CD4-positive, alpha-beta T cell treated with Interleukin-4 for 1 hour (primary cell): Measurements from ENCODE around the gene PHF21B.
"Not testable (repeated sequence)": the region's sequence is repeated elsewhere in the genome, so short reads cannot be mapped to it uniquely, and the experiment has no call there.

Source experiments
- DNase-seq, 2 donors: peaks; one replicate each; pipeline ENCODE4 v3.0.0-alpha.2; 2020 to 2022

The PHF21B gene

DNA sequence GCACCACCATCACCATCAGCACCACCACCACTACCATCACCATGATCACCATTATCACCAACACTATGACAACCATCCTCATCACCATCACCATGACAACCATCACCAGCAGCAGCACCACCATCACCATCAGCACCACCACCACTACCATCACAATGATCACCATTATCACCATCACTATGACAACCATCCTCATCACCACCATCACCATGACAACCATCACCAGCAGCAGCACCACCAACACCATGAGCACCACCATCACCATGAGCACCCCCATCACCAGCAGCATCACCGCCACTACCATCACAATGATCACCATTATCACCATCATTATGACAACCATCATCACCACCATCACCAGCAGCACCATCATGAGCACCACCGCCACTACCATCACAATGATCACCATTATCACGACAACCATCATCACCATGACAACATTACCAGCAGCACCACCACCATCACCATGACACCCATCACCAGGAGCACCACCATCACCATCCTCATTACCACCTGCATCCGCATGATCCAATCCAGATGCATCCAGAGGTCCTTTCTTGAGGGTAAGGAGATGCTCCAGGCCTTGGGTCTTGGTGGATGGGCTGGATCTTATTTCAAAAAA lies 23.8 kb downstream of the PHF21B start:
- no peak for DNase-seq

DNA sequence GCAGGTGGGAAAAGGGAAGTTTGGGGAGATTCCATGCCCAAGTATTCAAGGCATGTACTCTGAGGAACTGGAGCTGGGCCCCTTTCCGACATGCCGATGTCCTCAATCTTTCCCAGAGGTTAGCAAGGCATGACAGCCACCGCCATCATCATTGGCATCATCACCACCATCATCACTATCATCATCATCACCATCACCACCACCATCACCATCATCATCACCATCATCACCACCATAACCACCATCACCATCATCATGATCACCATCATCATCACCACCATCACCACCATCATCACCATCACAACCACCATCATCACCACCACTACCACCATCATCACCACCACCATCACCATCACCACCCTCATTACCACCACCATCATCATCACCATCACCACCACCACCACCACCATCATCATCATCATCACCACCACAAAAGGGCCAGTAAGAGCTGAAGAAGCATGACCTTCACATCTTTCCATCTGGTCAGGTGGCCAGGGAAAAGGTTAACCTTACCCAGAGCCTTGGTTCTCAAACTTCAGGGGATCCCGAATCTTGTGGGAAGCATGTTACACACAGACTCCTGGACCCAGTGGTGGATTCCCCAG lies 25.8 kb downstream of the PHF21B start:
- DNase-seq = no peak

DNA sequence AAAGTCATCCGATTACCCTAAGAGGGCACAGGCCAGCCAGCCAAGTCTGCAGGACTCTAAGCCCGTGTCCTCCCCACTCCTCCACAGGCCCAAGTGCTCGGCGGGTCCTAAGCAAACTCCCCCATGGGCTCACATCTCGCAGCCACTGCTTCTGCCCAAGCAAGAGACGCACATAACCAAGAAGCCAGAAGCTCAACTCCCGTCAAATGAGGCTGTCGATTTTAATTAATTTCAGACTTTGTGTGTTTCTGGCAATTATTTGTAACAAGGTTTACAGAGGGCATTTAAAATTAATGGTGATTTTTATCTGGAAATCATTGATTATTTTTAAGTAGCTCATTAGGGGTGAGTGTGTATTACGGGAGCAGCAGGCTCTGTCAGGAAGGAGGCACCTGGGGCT lies 27.4 kb downstream of the PHF21B start:
- DNase-seq = no peak

DNA sequence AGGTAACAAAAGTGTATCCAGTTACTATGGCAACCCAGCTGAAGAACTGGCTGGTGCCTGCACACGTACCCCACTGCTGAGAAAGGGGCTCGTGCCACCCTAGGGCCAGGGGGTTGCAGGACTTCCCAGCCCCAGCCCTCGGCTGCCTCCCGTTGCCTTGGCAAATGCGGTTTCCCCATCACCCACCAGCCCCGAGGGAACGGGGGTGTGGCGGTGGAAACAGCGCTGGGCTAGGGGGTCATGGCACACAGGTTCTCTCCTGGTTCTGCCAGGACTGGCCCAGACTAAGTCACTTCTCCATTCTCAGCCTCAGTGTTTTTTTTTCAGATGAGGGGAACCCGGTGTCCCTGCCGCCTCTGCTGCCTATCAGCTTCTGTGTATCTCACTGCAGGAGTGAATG lies 27.9 kb downstream of the PHF21B start:
- DNase-seq = no peak

DNA sequence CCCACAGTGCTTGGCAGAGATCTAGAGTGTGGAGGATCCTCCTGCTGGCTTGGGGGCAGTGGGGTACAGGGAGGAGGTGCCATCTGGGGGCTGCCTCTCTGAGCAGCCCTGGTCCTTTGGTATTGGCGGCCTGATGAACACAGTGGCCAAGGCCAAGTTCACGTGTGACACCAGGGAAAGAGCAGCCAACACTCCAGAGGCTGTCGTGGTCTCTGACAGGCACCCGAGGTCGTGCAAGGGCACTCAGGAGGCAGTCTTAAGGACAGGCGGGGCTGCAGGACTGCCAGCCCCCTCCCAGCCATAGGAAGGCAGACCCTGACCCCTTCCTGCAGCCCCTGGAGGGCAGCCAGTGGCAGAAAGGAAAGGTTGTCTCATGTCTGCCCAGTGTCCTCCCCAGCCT lies 30.7 kb downstream of the PHF21B start:
- DNase-seq = no peak

DNA sequence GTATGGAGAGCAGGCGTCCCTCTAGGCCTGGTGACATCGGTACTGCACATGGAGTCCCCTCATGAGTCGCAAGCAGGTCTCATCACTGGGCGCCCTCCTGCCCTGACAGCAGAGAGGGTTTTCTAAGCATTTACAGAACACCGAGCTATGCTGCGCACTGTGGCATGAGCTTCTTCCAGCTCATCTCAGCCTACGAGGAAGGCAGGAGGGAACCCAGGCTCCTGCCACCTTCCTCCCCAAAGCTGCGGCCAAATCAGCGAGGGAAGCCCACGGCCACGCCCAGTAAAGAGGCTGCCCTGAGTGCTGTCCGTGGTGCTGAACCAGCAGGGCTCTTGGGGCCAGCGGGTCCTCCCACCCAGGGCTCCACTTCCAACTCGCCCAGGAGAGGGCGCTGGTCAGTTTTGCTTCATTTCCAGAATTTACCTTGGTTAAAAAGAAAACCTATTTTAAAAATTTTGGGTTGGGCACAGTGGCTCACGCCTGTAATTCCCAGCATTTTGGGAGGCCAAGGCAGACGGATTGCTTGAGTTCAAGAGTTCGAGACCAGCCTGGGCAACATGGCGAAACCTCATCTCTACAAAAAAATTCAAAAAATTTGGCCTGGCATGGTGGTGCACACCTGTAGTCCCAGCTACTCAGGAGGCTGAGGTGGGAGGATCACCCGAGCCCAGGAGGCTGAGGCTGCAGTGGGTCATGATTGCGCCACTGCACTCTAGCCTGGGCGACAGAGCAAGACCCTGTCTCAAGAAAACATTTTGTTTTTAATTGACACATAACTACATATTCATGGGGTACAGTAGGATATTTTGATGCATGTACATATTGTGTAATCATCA lies 34.2 kb downstream of the PHF21B start:
- peak; percentile 33 to 43 for DNase-seq

DNA sequence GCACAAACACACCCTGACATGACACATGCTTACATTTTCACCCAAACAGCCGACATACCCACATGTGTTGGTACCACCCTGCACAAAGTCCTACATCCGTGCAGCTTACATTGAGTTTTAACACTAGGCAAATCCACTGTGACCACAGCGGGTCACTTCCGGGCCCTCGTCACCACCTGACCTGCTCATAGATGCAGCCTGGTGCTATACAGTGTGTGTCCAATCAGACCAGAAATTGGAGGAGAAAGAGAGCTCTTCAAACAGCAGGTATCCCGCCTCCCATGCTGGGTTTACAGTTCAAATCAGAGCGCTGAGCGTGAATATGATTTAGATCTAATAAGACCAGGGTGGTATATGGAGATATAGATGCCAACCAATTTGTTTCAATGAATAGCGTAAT lies 35.4 kb downstream of the PHF21B start:
- no peak for DNase-seq

DNA sequence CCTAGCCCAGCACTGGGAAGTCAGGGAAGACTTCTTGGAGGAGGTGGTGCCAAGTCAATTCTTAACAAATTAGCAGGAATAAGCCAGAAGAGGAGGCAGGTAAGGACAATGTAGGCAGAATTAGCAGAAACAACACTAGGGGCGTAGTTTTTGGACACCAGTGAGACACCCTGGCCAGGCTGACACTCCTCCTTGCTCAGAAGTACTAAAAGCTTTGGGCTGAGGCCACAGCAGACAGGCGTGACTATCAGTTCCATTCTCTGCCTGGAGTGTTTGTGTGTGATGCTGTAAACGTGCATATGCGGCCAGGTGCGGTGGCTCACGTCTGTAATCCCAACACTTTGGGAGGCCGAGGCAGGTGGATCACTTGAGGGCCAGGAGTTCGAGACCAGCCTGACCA lies 36.0 kb downstream of the PHF21B start:
- DNase-seq = no peak

DNA sequence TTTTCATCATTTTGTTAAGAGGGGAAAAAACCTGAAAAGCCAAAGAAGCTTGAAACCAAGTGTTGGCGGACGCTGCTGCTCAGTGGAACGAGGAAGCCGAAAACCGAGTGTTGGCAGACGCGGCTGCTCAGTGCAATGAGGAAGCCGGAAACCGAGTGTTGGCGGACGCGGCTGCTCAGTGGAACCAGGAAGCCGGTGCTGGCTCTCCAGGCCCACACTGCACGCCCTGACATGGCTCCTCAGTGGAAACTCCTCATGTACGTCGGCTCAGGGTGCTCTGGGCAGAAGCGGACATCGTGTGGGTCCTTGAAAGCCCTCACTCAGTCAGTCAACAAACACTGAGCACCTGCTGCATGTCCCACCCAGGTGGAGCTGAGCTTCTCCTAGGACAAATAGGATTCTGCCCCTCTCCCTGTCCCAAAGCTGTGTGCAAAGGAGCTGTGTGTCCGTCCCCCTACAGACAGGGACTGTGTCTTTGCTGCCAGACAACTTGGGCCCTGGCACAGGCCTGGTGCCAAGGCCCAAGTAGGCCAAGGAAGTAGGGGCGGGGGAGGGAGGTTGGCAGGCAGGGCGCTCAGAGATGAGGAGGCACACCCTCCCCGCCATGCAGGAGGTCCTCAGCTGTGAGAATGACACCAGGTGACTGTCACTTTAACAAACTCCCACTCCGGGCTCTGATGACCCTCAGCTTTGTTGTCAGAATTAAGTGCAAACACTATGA lies 37.3 kb downstream of the PHF21B start:
- peak in 1 of 2 donors; percentile 14 for DNase-seq

DNA sequence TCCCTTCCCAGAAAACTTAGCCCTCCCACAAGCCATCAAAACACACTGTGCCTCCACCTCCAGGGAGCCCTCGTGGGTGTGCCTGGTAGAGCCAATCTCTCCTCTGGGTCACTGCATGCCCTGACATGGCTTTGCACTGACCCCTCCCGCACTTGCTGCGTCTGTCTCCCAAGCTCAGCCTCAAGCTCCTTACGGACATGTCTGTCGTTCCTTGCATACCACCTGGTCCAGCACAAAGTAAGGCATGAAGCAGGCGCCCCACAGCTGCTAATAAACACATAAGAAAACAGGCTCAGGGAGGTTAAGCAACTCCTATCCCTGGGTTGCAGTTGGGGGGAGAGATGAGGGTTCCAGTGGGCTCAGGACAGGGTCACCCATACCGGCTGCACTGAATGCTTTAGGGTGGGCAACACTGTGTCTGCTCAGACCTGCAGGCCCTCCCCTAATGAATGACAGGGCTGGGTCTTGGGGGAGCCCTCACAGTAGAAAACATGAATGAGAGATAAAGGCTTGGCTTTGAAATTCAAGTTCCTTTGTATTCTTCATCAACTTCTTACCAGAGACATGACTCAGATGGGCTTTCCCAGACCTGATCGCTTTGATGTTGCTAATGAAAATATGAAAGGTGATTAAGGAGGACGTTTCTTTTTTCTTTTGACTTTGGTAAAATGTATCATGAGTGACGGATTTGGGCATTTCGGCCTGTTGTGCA lies 38.0 kb downstream of the PHF21B start:
- DNase-seq = no peak

DNA sequence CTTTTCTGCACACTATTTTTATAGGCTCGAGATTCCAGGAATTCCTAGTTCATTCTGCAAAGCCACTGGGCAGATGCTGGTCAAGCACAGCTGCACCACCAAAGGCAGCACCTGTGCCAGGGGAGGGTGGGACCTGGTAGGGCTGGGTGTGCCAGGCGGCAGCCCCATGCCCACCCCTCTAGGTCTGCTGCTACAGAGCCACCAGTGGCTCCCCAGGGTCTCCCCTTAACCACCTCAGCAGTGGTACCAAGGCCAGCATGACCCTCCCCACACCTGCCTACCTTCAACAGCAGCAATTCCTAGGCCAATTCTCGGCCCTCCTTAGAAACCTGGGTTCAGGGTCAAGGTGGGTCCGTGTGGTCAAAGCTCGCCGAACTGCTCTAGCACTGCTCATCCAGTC lies 39.5 kb downstream of the PHF21B start:
- no peak for DNase-seq

DNA sequence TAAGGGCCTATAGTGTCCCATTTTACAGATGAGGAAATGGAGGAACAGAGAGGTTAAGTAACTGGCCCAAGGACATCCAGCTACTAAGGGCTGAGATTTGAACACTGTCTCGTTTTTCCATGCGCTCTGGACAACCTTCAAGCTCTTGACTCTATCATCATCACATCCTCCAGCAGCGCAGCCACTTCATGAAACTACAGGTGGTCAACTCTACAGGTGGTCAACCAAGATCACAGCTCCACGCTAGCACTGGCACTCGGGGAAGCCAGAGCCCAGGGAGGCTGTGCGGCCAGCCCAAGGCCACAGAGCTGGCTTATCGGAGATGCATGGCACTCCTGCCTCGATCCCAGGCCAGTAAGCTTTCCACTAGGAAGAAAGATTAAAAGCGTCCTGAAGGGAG lies 40.0 kb downstream of the PHF21B start:
- no peak for DNase-seq

DNA sequence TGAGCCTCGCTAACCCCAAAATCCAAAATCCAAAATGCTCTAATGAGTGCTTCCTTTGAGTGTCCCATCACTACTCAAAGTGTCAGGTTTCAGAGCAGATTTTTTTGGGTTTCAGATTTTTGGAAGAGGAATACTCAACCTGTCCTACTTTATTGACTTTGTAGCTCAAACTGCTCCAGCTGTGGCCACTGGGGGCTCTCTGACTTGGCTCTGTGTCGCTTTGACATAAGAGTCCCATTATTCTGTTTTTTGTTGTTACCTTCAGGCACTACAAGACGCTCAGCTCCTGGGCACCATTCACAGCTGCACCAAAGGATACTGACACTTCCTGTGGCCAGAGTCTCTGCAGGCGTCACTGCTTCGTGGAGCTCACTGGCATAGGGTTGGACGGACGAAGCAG lies 41.1 kb downstream of the PHF21B start:
- DNase-seq = no peak

DNA sequence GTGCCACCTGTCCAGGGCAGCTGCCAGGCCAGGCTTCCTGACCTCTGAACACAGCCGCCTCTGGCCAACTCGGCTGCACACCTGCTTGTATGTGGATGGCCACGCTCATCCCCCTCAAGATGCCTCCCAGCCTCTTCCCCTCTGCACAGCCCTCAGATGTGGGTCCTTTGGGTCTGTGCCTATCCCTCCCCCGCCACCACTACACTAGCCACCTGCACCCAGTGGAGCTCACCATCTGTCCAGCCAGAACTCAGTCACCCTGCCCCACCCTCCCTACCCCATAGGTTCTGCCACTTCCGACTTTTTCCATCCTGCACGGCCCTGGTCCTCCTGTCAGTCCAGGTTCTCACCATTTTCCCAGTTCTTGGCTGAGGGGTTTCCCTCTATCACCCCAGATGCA lies 44.6 kb downstream of the PHF21B start:
- no peak for DNase-seq

DNA sequence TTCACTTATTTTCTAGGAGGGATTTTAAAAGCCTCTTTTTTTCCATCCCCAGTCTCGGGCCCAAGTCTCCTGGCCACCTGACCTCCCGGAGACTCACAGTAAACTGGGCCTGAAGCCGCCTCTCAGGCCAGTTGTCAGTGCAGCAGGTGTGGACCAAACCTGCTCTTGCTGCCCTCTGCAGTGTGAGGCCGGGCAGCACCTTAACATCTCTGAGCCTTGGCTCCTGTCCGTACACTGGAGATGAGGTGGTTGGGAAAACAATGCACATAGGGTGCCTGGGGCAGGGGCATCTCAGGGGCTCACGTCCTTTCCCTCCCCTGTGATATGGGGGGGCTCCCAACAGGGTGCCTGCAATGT lies 45.1 kb downstream of the PHF21B start:
- DNase-seq = no peak

DNA sequence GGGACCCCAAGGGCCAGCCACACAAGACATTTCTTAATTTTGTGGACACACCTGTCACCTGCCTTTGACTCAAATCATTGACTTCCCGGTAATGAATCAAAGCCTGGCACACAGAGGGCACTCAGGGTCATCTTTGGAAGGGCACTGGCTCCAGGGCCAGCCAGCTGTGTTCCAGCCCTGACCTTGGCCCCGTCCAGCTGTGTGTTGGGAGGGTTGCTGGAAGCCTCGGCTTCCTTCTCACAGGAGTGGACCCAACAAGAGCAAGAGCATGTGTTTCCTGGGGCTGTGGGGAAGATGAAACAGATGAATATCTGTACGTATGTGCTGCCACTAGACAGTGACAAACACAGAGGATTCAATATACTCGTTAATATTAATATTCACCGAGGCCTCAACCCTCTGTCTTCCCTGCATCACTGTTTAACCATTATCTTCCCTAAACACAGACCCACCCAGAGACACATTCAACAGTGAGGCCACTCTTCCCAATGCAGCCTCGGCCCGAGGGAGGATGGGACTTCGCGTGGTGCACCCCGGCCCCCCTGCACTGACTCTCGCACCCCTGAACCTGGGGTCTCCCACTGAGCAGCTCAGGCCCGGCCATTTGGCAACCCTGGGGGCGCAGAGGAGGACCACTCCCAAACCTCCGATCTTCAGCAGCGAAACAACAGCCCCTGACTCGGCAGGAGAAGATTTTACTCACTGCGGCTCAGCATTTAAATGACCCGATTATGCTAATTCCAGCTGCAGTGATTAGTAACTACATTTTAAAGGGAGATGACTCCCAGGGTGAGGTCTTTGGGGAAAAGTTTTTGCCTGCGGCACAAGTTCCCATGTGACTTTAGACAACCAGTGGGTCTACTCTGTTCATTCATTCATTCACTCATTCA lies 45.7 kb downstream of the PHF21B start:
- DNase-seq = no peak

DNA sequence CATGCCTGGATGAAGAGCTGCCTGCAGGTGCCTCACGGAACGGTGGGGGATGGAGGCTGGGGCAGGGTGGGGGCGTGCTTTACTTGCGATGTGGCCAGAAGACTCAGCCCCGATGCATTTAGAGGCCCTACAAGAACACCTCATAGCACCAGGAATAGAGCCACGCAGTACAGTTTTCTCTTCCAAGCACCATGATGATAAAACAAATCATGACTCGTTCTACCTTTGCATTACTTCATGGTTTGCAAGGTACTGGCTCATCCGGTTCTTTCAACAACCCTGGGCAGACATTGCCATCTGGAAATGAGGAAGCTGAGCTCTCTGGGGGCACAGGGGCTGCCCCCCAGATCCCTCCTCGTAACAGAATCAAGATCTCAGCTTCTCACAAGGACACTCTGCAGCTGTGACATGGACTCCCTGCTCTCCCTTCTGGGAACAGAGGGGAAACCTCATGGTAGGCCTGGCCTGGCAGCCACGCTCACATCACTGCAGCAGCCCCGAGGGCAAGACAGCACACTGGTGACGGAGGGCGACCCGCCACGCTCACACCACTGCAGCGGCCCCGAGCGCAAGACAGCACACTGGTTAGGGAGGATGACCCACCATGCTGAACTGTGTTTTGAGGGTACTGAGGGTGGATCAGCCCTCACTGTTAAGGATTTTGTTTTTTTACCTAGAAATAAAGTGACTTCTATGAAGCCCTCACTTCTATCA lies 46.9 kb downstream of the PHF21B start:
- DNase-seq = no peak

DNA sequence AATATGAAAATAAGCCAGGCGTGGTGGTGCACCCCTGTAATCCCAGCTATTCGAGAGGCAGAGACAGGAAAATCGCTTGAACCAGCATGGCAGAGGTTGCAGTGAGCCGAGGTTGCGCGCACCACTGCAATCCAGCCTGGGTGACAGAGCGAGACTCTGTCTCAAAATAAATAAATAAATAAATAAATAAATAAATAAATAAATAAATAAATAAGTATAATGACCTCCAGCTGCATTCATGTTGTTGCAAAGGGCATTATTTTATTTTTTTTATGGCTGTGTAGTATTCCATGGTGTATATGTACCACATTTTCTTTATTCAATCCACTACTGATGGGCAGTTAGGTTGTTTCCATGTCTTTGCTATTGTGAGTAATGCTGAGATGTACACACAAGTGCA lies 48.1 kb downstream of the PHF21B start:
- not testable (repeated sequence) for DNase-seq

DNA sequence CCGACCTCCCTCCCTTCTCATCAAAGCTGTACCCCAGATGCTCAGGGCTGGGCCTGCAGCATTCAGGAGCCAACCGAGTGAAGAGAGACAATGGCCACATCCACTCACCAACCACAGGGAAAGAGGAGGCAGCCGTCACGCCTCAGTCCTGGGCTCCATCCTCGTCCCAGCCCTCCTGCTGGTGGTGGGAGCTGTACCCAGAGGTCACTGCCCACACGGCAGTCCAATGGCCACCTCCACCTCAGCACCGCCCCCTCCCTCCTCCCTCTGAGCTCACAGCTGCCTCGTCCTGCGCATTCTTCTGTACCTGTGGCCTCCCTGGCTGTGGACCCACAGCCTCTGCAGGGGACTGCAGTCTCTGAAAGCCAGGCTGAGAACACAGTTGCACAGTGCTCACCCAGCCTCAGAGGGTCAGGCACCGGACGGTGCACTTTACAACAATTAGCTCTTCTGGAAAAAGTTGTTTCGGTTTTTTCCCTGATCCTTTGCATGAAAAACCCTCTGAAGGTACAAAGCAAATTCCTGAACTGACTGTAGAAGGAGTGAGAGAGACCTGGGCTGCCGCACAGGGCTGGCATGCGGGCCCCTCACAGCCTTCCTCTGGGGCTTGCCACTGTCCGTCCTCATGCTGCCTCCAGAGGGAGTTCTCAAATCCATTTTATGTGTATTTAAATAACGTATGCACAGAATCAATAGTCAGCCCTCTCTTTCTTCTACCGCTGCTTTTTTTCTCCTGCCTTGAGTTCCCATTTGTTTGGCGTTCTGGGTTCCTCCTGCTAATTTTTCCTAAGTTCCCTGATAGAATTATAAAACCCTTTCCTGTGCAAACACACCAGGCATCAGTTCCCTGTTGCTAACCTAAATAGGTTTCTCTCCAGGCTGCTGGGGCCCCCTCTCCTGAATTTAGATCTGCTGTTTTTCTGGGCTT lies 52.7 kb downstream of the PHF21B start:
- no peak for DNase-seq

DNA sequence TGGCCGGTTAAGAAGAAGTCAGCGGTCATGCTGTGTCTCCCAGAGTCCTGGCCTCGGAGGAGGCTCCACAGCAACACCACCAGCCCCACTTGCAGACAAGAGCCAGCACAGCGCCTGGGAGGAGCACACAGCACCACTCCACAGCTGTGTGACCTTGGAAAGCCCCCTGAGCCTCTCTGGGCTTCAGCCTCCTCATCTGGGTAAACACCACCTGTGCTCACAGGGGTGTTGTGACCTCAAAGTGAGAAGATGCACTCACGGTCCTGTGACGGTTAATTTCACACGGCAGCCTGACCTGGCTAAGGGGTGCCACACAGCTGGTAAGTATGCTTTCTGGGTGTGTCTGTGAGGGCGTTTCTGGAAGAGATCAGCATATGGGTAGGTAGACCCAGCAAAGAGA lies 54.7 kb downstream of the PHF21B start:
- DNase-seq = no peak
